Esophagus muscularis mucosa (tissue), 4 donors: Measurements from ENCODE around the gene ANK3.

ENCODE experiments used
- EP300 ChIP-seq: sonication (generic); formaldehyde crosslinking; IDR thresholded peaks from one replicate; pipeline ENCODE4 v1.6.1; 2017; ENCODE audit warnings: antibody characterized with exemption
- POLR2A ChIP-seq: fragments of 450-650 bp; IDR thresholded peaks from one replicate; pipeline ENCODE4 v1.6.1; 2017; ENCODE audit warnings: antibody characterized with exemption, moderate library complexity, mild to moderate bottlenecking, low read depth
- POLR2AphosphoS5 ChIP-seq, 2 donors: sonication (generic); formaldehyde crosslinking; IDR thresholded peaks; one replicate each; pipeline ENCODE4 v1.6.1; 2017; ENCODE audit warnings: antibody characterized with exemption in 2 of 2
- TF ChIP-seq, protein P1 (sequence below), 3 experiments: fragments of 200-600 bp in 2 of 3; fragments of 450-650 bp in 1 of 3; sonication (generic) in 2 of 3; IDR thresholded peaks; one replicate each; pipeline ENCODE4 v1.5.1; 2017 to 2019; ENCODE audit warnings: antibody characterized with exemption in 3 of 3, mild to moderate bottlenecking in 2 of 3, moderate library complexity in 1 of 3

DNA sequence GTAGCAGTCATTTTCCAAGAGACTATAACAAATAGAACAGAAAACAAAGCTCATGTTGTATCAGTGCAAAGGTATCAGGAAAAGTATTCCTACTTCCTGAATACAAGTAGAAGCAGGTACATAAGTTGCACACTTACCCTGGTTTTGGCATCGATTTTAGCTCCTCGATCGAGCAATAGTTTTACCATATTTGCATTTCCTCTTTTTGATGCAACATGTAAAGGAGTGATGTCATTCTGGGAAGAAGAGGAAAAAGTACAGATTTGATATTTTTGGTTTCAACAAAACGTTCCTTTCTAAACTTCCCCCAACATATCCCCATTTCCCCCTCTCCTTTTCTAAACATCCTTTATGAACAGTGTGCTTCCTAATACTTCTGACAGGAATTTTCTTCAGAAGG is 155.1 kb downstream of the ANK3 start:
- TF ChIP-seq POLR2AphosphoS5 (IDR thresholded peaks at IDR 0.05) (no peak), EP300 (no peak), POLR2A (no peak)
- TF ChIP-seq, protein P1, sequence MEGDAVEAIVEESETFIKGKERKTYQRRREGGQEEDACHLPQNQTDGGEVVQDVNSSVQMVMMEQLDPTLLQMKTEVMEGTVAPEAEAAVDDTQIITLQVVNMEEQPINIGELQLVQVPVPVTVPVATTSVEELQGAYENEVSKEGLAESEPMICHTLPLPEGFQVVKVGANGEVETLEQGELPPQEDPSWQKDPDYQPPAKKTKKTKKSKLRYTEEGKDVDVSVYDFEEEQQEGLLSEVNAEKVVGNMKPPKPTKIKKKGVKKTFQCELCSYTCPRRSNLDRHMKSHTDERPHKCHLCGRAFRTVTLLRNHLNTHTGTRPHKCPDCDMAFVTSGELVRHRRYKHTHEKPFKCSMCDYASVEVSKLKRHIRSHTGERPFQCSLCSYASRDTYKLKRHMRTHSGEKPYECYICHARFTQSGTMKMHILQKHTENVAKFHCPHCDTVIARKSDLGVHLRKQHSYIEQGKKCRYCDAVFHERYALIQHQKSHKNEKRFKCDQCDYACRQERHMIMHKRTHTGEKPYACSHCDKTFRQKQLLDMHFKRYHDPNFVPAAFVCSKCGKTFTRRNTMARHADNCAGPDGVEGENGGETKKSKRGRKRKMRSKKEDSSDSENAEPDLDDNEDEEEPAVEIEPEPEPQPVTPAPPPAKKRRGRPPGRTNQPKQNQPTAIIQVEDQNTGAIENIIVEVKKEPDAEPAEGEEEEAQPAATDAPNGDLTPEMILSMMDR (IDR thresholded peaks at IDR 0.05): no peak
